ENCODE results near the gene HPCAL1.
A peak's percentile ranks its signal among the peaks of the same experiment; 100 is the strongest.
"Not testable (repeated sequence)": the region's sequence is repeated elsewhere in the genome, so short reads cannot be mapped to it uniquely, and the experiment has no call there.

Gene HPCAL1

DNA sequence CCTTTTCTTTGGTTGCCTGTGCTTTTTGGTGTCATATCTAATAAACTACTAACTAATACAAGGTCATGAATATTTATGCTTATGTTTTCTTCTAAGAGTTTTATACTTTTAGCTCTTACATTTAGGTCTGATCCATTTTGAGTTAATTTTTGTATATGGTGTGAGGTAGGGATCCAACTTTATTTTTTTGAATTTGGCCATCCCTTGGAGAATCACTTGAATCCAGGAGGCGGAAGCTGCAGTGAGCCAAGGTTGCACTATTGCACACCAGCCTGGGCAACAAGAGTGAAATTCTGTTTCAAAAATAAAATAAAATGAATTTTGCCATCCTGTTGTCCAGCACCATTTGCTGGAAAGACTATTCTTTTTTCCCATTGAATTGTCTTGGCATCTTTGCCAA is 8.6 kb upstream of the HPCAL1 start:
- TF ChIP-seq CTCF (IDR thresholded peaks at IDR 0.05) (no peak), ZFX (IDR thresholded peaks at IDR 0.05; ENCODE audit: borderline replicate concordance) (no peak)
- no peak overlapping the region for H3K27ac ChIP-seq

DNA sequence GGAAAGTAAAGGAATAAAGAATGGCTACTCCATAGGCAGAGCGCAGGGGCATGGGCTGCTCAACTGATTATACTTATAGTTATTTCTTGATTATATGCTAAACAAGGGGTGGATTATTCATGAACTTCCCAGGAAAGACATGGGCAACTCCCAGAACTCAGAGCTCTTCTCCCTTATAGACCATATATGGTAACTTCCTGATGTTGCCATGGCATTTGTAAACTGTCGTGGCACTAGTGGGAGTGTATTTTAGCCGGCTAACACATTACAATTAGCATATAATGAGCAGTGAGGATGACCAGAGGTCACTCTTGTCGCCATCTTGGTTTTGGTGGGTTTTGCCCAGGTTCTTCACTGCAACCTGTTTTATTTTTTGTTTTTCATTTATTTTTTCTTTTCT is 7.1 kb upstream of the HPCAL1 start:
- H3K27ac ChIP-seq: not testable (repeated sequence)

DNA sequence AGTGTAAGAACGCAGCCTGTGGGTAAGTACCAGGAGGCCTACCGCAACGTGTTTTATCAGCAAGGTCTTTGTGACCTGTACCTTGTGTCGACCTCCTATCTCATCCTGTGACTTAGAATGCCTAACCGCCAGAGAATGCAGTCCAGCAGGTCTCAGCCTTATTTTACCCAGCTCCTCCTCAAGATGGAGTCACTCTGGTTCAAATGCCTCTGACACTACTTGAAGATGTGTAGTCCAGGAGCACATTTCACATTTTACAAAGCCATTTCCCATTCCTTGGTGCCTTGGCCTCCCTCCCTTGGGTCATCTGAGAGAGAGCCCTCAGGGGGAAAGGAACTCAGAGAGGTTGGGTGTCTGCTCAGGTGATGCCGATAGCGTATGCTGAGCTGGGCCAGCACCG is 6.6 kb upstream of the HPCAL1 start:
- TF ChIP-seq ZFX (IDR thresholded peaks at IDR 0.05; ENCODE audit: borderline replicate concordance): no peak
- TF ChIP-seq CTCF (IDR thresholded peaks at IDR 0.05): no peak
- no peak overlapping the region for H3K27ac ChIP-seq

DNA sequence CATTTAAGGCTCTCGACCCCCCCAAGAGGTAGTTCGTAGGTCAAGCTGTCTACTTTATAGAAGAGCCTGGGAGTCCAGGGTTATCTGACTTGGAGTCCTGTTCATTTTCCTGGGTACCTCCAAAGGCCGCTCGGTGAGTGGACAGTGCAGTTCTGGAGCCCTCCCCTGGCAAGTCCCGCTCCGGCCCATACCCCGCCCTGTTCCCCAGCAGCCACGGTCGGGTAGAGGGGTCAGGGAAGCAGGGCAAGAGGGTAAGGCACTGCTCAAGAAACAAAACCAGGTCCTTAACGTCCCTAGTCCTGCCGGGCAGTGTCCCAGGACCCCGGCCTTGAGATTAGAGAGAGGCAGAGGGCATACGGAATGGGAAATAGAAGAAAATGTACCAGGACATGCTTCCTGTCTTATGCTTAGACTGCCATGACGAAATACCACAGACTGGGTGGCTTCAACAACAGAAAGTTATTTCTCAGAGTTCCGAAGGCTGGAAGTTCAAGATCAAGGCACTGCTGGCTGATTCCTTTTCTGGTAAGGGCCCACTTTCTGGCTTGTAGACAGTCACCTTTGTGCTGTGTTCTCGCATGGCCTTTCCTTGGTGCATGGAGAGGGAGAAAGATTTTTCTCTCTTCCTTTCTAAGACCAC is 5.4 kb upstream of the HPCAL1 start:
- TF ChIP-seq CTCF (IDR thresholded peaks at IDR 0.05) (no peak), ZFX (IDR thresholded peaks at IDR 0.05; ENCODE audit: borderline replicate concordance) (no peak)
- no peak overlapping the region for H3K27ac ChIP-seq

DNA sequence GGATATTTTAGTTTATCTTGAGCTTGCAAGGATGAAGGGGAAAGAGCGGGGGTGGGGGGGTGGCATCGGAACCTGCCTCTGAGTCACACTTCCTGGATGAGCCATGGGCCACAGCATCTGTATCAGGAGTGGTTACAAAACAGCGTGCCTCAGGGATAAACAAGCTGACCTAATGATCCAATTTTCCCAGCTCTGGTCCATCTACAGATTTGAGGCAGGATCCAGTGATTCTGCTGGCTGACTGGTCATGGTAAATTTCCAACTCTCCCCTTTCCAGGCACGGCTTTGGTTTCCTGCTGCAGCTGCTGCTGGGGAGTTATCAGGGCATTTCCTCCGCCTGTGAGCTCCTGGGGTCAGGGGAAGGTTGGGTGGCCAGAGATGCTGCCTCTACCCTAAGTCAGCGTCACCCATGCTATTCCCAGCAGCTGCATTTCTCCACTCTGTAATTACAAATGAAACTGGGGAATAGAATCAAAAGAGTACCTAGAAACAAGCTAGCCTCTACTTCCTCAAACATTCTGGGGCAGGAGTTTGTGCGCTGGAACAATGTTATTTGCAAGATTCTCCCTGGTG is 4.7 kb upstream of the HPCAL1 start:
- no peak for TF ChIP-seq ZFX (IDR thresholded peaks at IDR 0.05; ENCODE audit: borderline replicate concordance)
- TF ChIP-seq CTCF (IDR thresholded peaks at IDR 0.05): no peak
- no peak overlapping the region for H3K27ac ChIP-seq

- H3K27ac ChIP-seq: not testable (repeated sequence)
Measured at GRCh38 chr2:10298777-10299176, 3.9 kb upstream of the HPCAL1 start.

- TF ChIP-seq ZFX (IDR thresholded peaks at IDR 0.05; ENCODE audit: borderline replicate concordance): no peak
- no peak for TF ChIP-seq CTCF (IDR thresholded peaks at IDR 0.05)
- peak overlapping the region; percentile 32 for H3K27ac ChIP-seq
Measured at GRCh38 chr2:10300328-10300920, 2.3 kb upstream of the HPCAL1 start.

DNA sequence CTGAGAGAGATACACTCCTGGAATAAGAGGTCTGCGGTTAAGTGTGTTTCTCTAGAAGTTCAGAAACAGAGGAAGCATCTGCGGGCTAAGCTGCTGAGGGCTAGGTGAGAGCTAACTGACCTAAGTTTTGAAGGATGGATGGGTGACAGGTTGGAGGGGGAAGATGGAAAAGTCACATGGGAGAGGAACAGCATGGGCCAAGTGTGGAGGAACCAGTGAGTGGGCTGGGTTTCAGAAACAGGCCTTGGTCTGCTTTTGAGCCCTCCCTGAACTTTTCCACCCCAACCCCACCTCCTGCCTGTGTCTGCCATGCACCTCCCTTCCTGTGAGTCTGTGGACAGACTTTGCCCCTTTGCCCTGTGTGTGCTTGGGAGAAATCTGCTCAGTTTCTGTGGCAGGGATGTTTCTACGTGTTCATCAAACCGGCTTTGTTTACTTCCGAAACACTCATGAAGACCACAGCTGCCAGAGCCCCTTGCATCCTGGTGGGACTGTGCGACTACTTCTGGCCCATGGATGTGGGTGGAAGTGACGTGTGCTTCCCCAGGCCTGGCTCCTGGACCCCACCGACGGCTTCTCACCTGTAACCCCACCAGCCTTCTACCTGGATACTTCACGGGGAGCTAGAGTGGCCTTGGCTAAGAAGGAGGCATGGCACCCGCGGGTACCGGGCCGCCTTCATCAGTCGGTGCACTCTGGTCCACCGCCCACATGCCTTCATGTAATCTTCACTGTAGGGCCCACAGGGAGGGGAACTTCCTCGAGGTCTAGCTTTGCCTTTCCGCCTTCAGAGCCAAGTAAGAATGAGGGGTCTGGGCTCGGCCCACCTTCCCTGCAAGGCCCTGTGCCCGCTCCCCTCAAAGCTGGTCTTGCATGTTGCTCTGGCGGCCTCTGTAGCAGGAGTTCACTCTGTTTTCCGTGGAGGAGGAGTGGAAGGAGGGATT is 1.4 kb upstream of the HPCAL1 start:
- peak overlapping the region; percentile 32 for H3K27ac ChIP-seq

More for the DNA sequence above, 1.4 kb upstream of the HPCAL1 start:
- TF ChIP-seq CTCF (IDR thresholded peaks at IDR 0.05) (no peak), ZFX (IDR thresholded peaks at IDR 0.05; ENCODE audit: borderline replicate concordance) (no peak)

All from 22Rv1 (cell line).